ENCODE data around the gene TUSC2.

GRCh38 chr3:50303013-50303815 is 24.8 kb downstream of the TUSC2 start, which contains the start of gene HYAL1:
- TF ChIP-seq SIN3A (IDR thresholded peaks at IDR 0.05; ENCODE audit: borderline replicate concordance, low read depth, low read length) (no peak), TAF1 (IDR thresholded peaks at IDR 0.05; ENCODE audit: borderline replicate concordance, low read depth, low read length) (no peak), TCF12 (IDR thresholded peaks at IDR 0.05) (no peak), PBX3 (IDR thresholded peaks at IDR 0.05) (no peak), GABPA (IDR thresholded peaks at IDR 0.05; ENCODE audit: low read depth) (no peak), RCOR1 (IDR thresholded peaks at IDR 0.05; ENCODE audit: low read length) (no peak), REST (IDR thresholded peaks at IDR 0.05; ENCODE audit: low read depth, low read length) (no peak), EP300 (IDR thresholded peaks at IDR 0.05; ENCODE audit: borderline replicate concordance in 1 of 2, low read depth in 1 of 2, low read length in 1 of 2) (no peak), CTCF (IDR thresholded peaks at IDR 0.05) (no peak), TEAD4 (IDR thresholded peaks at IDR 0.05; ENCODE audit: borderline replicate concordance, insufficient read depth) (no peak), JUND (IDR thresholded peaks at IDR 0.05) (no peak)
